Measurements from ENCODE around the gene KLHL6. TPM values are rescaled to one million over a fixed set of nuclear protein-coding genes. Genes with fewer than 3 reads are reported as not detected.

KLHL6 gene
- total and polyA plus RNA-seq, 10 of the 15 experiments (the other 5 are each of a cell fraction or from before 2014, with no cell fraction given): 4.0 to 91.8 (median 24.4) TPM

GRCh38 chr3:183563536-183563874 is 8.0 kb upstream of the KLHL6 start (continued):
- TF ChIP-seq BHLHE40 (IDR thresholded peaks at IDR 0.05; ENCODE audit: borderline replicate concordance in 1 of 2, low read depth in 2 of 2, low read length in 1 of 2): no peak

DNA sequence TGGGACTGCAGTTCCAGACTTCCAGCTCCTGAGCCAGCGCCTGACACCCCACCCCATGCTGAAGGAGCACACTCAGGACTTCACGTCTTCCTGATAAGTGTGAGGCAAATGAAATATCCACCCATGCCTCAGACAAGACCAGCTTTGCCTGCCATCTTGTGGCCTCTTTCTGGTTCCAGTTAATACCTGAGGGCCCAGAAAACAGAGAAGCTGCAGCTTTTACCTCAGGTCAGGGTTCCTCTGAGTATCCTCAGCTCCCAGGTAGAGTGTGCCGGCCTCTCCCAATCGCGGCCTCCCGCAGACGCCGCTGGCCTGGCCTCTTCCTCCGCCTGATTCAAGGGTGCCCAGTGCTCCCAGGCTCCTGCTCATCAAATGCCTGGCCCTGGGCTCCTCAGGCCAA is 5.1 kb upstream of the KLHL6 start:
- Histone ChIP-seq H3K36me3 (ENCODE audit: control insufficient read depth in 2 of 2, insufficient read depth in 2 of 2, low read length in 1 of 2) (no peaks in the 10 kb centered on the region), H3K4me3 (no peak overlapping the region), H4K20me1 (ENCODE audit: control insufficient read depth, insufficient read depth) (no peaks in the 10 kb centered on the region), H3K4me2 (ENCODE audit: control insufficient read depth, insufficient read depth) (no peak overlapping the region), H3K27me3 (replicated peaks in 1 of 2; ENCODE audit: control insufficient read depth in 2 of 2, insufficient read depth in 2 of 2, low read length in 1 of 2) (0 out of 4 replicates have a peak, but pooled peaks cover 0 to 3% of the 10 kb centered on the region in 2 experiments), H3K4me1 (ENCODE audit: control insufficient read depth, insufficient read depth, low read length) (peaks cover 7% of the 10 kb centered on the region), H3K27ac (ENCODE audit: control insufficient read depth, insufficient read depth) (no peak overlapping the region), H3K9me3 (replicated peaks; ENCODE audit: control insufficient read depth, insufficient read depth, low read length) (no peaks in the 10 kb centered on the region; the same call in 2 of the 3 replicates), H3K79me2 (ENCODE audit: control insufficient read depth, insufficient read depth, low read length) (no peaks in the 10 kb centered on the region), H2AFZ (ENCODE audit: control insufficient read depth, low read depth, low read length) (no peak overlapping the region), H3K9ac (ENCODE audit: control insufficient read depth, insufficient read depth, low read length) (no peak overlapping the region)
- ChIA-PET CTCF (interaction anchor here (0.7 to 3.7 kb wide), 29 partner anchors 9 to 206 kb away, joined by 3 to 42 read pairs (median 4); no protein-coding TSS in a partner anchor), RAD21 (ENCODE audit: unreplicated experiment) (interaction anchor here (0.7 to 2.7 kb wide), 23 partner anchors 9 to 206 kb away, joined by 3 to 17 read pairs (median 5); partner anchors contain the start of gene KLHL24), POLR2A (interaction anchor here (1.0 to 1.3 kb wide), 2 partner anchors 9 to 324 kb away, joined by 3 to 4 read pairs; partner anchors contain the start of gene PARL), SMC1A (ENCODE audit: uncharacterized antibody, unreplicated experiment) (interaction anchor here (0.5 to 2.8 kb wide), 28 partner anchors 9 to 376 kb away, joined by 3 to 42 read pairs (median 5); no protein-coding TSS in a partner anchor)
- no peak for DNase-seq (ENCODE audit: low read depth, low spot score)
- WGBS (ENCODE audit: insufficient coverage, insufficient replicate concordance, low lambda C conversion rate, missing lambda C conversion rate): 81% methylated on average over 9 of the region's 9 CpGs
- intact Hi-C loops (cut with micrococcal nuclease; ENCODE audit: unreplicated experiment): loop anchor here (1.0 kb wide), 1 partner anchor 91 kb away; no protein-coding TSS in a partner anchor
- BruUV-seq (replicated peaks): no TSS peak
- peak; percentile 49 for FAIRE-seq
- in situ Hi-C loops (cut with MboI): no loop called here
- peak; percentile 67 for ATAC-seq
- TF ChIP-seq RB1 (IDR thresholded peaks at IDR 0.05; ENCODE audit: borderline replicate concordance): no peak
- TF ChIP-seq CTCF (IDR thresholded peaks at IDR 0.05 in 2 of 3, conservative IDR thresholded peaks at IDR 0.05 in 1 of 3; ENCODE audit: control insufficient read depth in 2 of 3, extremely low read depth in 1 of 3, insufficient read depth in 1 of 3, low read depth in 3 of 3, low read length in 3 of 3): peak; percentile 46 to 67 (median 46); a peak in 5 of 6 replicates
- TF ChIP-seq NFYB (IDR thresholded peaks at IDR 0.05; ENCODE audit: insufficient read depth, low read depth, low read length): no peak
- TF ChIP-seq LARP7 (IDR thresholded peaks at IDR 0.05): no peak
- peak; percentile 85 for TF ChIP-seq RAD21 (IDR thresholded peaks at IDR 0.05; ENCODE audit: insufficient read depth, low read depth, low read length)
- TF ChIP-seq SMARCA5 (IDR thresholded peaks at IDR 0.05): 0 out of 2 replicates have a peak, but pooled peaks have one; percentile 33
- no peak for TF ChIP-seq SUZ12 (IDR thresholded peaks at IDR 0.05; ENCODE audit: unreplicated experiment)
- TF ChIP-seq SMC3 (IDR thresholded peaks at IDR 0.05; ENCODE audit: borderline replicate concordance, low read length): peak; percentile 80
- no peak for TF ChIP-seq EGR1 (IDR thresholded peaks at IDR 0.05; ENCODE audit: borderline replicate concordance in 1 of 2, low read depth in 2 of 2, low read length in 2 of 2)
